IMR-90 (cell line): ENCODE data around the gene TRUB2. TPM values are rescaled to one million over a fixed set of nuclear protein-coding genes. Genes with fewer than 3 reads are reported as not detected.

Experiments
- ATAC-seq: fragments of 200-7000 bp; cut with Tn5 transposase; 2 replicates; pipeline ENCODE4 v1.9.1; 2020; ENCODE audit warnings: low read depth, mild to moderate bottlenecking, moderate library complexity
- BruUV-seq: library from RNA; stranded (reverse); fragments of 400-500 nt; replicated peaks from 2 replicates; lab custom pipeline; 2021; lab: Mats Ljungman, UMichigan
- CTCF ChIA-PET: fragments of 300-600 bp; formaldehyde crosslinking; extraction: SDS; loops from one replicate; lab custom pipeline; 2021; ENCODE audit warnings: antibody characterized with exemption; lab: Yijun Ruan, JAX
- POLR2A ChIA-PET: fragments of 300-600 bp; sonication (Branson Sonifier 250); formaldehyde crosslinking; loops from one replicate; lab custom pipeline; 2022; ENCODE audit warnings: antibody characterized with exemption; ENCODE audit not compliant: unreplicated experiment; lab: Charles Lee
- DNase-seq: peaks from one replicate; pipeline ENCODE4 v3.0.0; 2013
- H2AFZ ChIP-seq: replicated peaks from 2 replicates; pipeline ENCODE3; 2013; ENCODE audit warnings: low read length, mild to moderate bottlenecking; ENCODE audit not compliant: poor library complexity
- H2AK5ac ChIP-seq: 2 replicates; pipeline ENCODE4 v1.6.1; 2013; ENCODE audit warnings: low read depth, low read length, inconsistent platforms
- H2AK9ac ChIP-seq: replicated peaks from 2 replicates; pipeline ENCODE3; 2013; ENCODE audit warnings: mild to moderate bottlenecking, low read depth, low read length, moderate library complexity; ENCODE audit not compliant: poor library complexity
- H2BK120ac ChIP-seq: 2 replicates; pipeline ENCODE4 v1.6.1; 2013; ENCODE audit warnings: low read depth, low read length, inconsistent platforms
- H2BK15ac ChIP-seq: 3 replicates; pipeline ENCODE4 v1.6.1; 2013; ENCODE audit warnings: low read depth, low read length, inconsistent platforms
- H2BK20ac ChIP-seq: 2 replicates; pipeline ENCODE4 v1.6.1; 2013; ENCODE audit warnings: low read depth, mild to moderate bottlenecking, inconsistent platforms, low read length, moderate library complexity
- H2BK5ac ChIP-seq: 2 replicates; pipeline ENCODE4 v1.6.1; 2013; ENCODE audit warnings: mild to moderate bottlenecking, low read depth, low read length, inconsistent platforms; ENCODE audit not compliant: poor library complexity, severe bottlenecking
- H3K14ac ChIP-seq: replicated peaks from 2 replicates; pipeline ENCODE4 v1.6.1; 2013; ENCODE audit warnings: low read depth, low read length, inconsistent platforms
- H3K18ac ChIP-seq: 2 replicates; pipeline ENCODE4 v1.6.1; 2013; ENCODE audit warnings: low read depth, low read length, control low read depth
- H3K23ac ChIP-seq: 2 replicates; pipeline ENCODE4 v1.6.1; 2013; ENCODE audit warnings: low read depth, low read length, inconsistent platforms
- H3K27ac ChIP-seq: 2 replicates; pipeline ENCODE4 v1.5.1; 2013; ENCODE audit warnings: mild to moderate bottlenecking, control low read depth, low read length; ENCODE audit not compliant: insufficient read depth
- H3K27me3 ChIP-seq: 2 replicates; pipeline ENCODE4 v1.6.1; 2013; ENCODE audit warnings: low read length; ENCODE audit not compliant: control insufficient read depth, insufficient read depth
- H3K36me3 ChIP-seq: 2 replicates; pipeline ENCODE4 v1.6.1; 2013; ENCODE audit warnings: low read length, mixed read lengths; ENCODE audit not compliant: control insufficient read depth, insufficient read depth
- H3K4ac ChIP-seq: 2 replicates; pipeline ENCODE4 v1.6.1; 2013; ENCODE audit warnings: low read depth, low read length, inconsistent platforms
- H3K4me1 ChIP-seq: 2 replicates; pipeline ENCODE4 v1.6.1; 2013; ENCODE audit warnings: low read length, mixed read lengths; ENCODE audit not compliant: control insufficient read depth, insufficient read depth
- H3K4me2 ChIP-seq: 2 replicates; pipeline ENCODE4 v1.6.1; 2013; ENCODE audit warnings: low read depth, mild to moderate bottlenecking, control low read depth, low read length, moderate library complexity
- H3K4me3 ChIP-seq: 2 replicates; pipeline ENCODE4 v1.5.1; 2013; ENCODE audit warnings: low read depth, mild to moderate bottlenecking, control low read depth, low read length, moderate library complexity; ENCODE audit not compliant: insufficient read depth
- H3K56ac ChIP-seq: 2 replicates; pipeline ENCODE4 v1.6.1; 2013; ENCODE audit warnings: low read length, inconsistent platforms; ENCODE audit not compliant: insufficient read depth; ENCODE audit errors: extremely low read depth
- H3K79me1 ChIP-seq, 2 experiments: 2 replicates each; pipeline ENCODE4 v1.6.1; 2013; ENCODE audit warnings: low read length in 2 of 2, inconsistent platforms in 1 of 2, low read depth in 1 of 2
- H3K9ac ChIP-seq: 2 replicates; pipeline ENCODE4 v1.6.1; 2013; ENCODE audit warnings: low read depth, low read length, control low read depth
- H3K9me1 ChIP-seq: 2 replicates; pipeline ENCODE4 v1.6.1; 2013; ENCODE audit warnings: low read length, inconsistent platforms; ENCODE audit not compliant: insufficient read depth
- H3K9me3 ChIP-seq: 2 replicates; pipeline ENCODE4 v1.6.1; 2013; ENCODE audit warnings: low read length; ENCODE audit not compliant: control insufficient read depth, insufficient read depth
- H4K20me1 ChIP-seq: 2 replicates; pipeline ENCODE4 v1.6.1; 2013; ENCODE audit warnings: low read length, inconsistent platforms; ENCODE audit not compliant: insufficient read depth
- H4K5ac ChIP-seq: 2 replicates; pipeline ENCODE4 v1.6.1; 2013; ENCODE audit warnings: mild to moderate bottlenecking, low read depth, low read length, control low read depth
- H4K8ac ChIP-seq, 2 experiments: 2 replicates each; pipeline ENCODE4 v1.6.1; 2013; ENCODE audit warnings: low read depth in 2 of 2, low read length in 2 of 2, control low read depth in 1 of 2, inconsistent platforms in 1 of 2
- H4K91ac ChIP-seq: 2 replicates; pipeline ENCODE4 v1.6.1; 2013; ENCODE audit warnings: low read depth, low read length, inconsistent platforms; ENCODE audit not compliant: insufficient read depth
- CTCF ChIP-seq: conservative IDR thresholded peaks from 2 replicates; pipeline ENCODE4 v1.5.1; 2012; ENCODE audit warnings: mild to moderate bottlenecking, low read depth, low read length, improper control_type of control experiment
- FOS ChIP-seq: fragments of 150-350 bp; IDR thresholded peaks from 2 replicates; pipeline ENCODE4 v1.6.1; 2016; ENCODE audit warnings: low read depth, low read length
- MXI1 ChIP-seq: IDR thresholded peaks from 2 replicates; pipeline ENCODE4 v1.6.1; 2012; ENCODE audit warnings: low read depth, mild to moderate bottlenecking, low read length, moderate library complexity, borderline replicate concordance
- POLR2A ChIP-seq: IDR thresholded peaks from 2 replicates; pipeline ENCODE4 v1.6.1; 2012; ENCODE audit warnings: mild to moderate bottlenecking, low read depth, low read length
- WGBS, 2 experiments: methylation state at CpG; one replicate each; pipeline versions ENCODE4 v1.1.5 to v1.1.7; 2013; ENCODE audit warnings: missing lambda C conversion rate in 2 of 2; ENCODE audit not compliant: insufficient read length in 1 of 2; ENCODE audit errors: extremely low coverage in 2 of 2; 5-methylcytosine and 5-hydroxymethylcytosine counted together
- dilution Hi-C: fragments of 300-500 bp; cut with HindIII; formaldehyde crosslinking; loops from one replicate; pipeline ENCODE4 v1.14.3; 2018; ENCODE audit warnings: low sequenced_read_pairs; ENCODE audit not compliant: unreplicated experiment
- in situ Hi-C: fragments of 300-500 bp; cut with MboI; formaldehyde crosslinking; loops from 3 replicates; pipeline ENCODE4 v1.14.3; 2019; ENCODE audit warnings: low sequenced_read_pairs, inconsistent platforms, mixed read lengths
- intact Hi-C: fragments of 100-400 bp; cut with micrococcal nuclease; formaldehyde crosslinking; loops from 2 replicates; pipeline ENCODE4 v1.10.0; 2022
- polyA plus RNA-seq, 3 experiments: library from polyadenylated mRNA; depleted of rRNA; stranded (reverse); fragments of >200 nt; gene quantifications; 2 replicates each; pipeline ENCODE4 v1.2.3, GENCODE V29; 2012; ENCODE audit warnings: low replicate concordance in 1 of 3
- total RNA-seq: library from RNA; depleted of rRNA; stranded (reverse); fragments of >200 nt; gene quantifications from 2 replicates; pipeline ENCODE4 v1.2.3, GENCODE V29; 2012

Gene TRUB2
- total and polyA plus RNA-seq, 2 of the 4 experiments (the other 2 are of a cell fraction): 18.0 to 21.3 TPM

- TF ChIP-seq CTCF: no peak
- no peak for TF ChIP-seq FOS
- no peak for TF ChIP-seq POLR2A
- no peak for TF ChIP-seq MXI1
- Histone ChIP-seq H4K5ac (no peak overlapping the region), H3K4ac (no peak overlapping the region), H3K4me1 (peaks cover 3% of the 10 kb centered on the region), H2AK5ac (no peak overlapping the region), H2AK9ac (peak overlapping the region; percentile 20), H3K14ac (no peak overlapping the region), H3K9me3 (no peaks in the 10 kb centered on the region), H3K18ac (no peak overlapping the region), H3K27me3 (no peaks in the 10 kb centered on the region), H4K91ac (no peak overlapping the region), H3K23ac (no peak overlapping the region), H3K4me3 (no peak overlapping the region), H2BK15ac (no peak overlapping the region), H3K27ac (no peak overlapping the region), H4K8ac (no peak overlapping the region), H3K56ac (no peak overlapping the region), H3K9ac (no peak overlapping the region), H2BK20ac (no peak overlapping the region), H3K9me1 (peaks cover 19% of the 10 kb centered on the region), H3K36me3 (peaks cover 57% of the 10 kb centered on the region), H4K20me1 (peaks cover 44% of the 10 kb centered on the region), H3K79me1 (peaks cover 24 to 83% of the 10 kb centered on the region in 2 experiments), H2BK120ac (no peak overlapping the region), H2AFZ (peak overlapping the region; percentile 33), H3K4me2 (no peak overlapping the region), H2BK5ac (no peak overlapping the region)
- WGBS, 2 experiments: no CpG with 5 or more reads among the region's 3 CpGs
- in situ Hi-C loops: no loop called here
- no peak for DNase-seq
- intact Hi-C loops: no loop called here
- ChIA-PET POLR2A (interaction anchor here (0.6 kb wide), 1 partner anchor 35 kb away, joined by 13 read pairs; no protein-coding TSS in a partner anchor), CTCF (no interaction called here)
- no TSS peak for BruUV-seq
- ATAC-seq: no peak
- dilution Hi-C loops: no loop called here
Observed at GRCh38 chr9:128271112-128271511, 51.1 kb downstream of the TRUB2 start.
